ENCODE results near the gene NEDD1.

NEDD1 gene

DNA sequence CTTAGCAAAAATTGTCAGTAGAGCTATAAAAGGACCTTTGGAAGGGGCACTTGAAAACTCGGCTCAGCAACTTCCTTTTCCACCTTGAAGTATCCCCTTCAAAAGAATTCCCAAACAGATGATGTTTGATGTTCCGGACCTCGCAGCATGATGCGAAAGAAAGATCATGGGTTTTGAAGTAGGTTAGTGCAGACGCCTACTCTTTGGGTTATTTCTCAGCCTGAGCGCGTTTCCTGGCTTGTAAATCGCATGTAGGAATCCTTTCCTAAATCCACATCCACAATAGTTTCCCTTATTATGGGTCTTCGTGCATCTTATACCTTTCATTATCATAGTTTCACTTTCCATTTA is 584 bp upstream of the NEDD1 start:
- no peak for DNase-seq

DNA sequence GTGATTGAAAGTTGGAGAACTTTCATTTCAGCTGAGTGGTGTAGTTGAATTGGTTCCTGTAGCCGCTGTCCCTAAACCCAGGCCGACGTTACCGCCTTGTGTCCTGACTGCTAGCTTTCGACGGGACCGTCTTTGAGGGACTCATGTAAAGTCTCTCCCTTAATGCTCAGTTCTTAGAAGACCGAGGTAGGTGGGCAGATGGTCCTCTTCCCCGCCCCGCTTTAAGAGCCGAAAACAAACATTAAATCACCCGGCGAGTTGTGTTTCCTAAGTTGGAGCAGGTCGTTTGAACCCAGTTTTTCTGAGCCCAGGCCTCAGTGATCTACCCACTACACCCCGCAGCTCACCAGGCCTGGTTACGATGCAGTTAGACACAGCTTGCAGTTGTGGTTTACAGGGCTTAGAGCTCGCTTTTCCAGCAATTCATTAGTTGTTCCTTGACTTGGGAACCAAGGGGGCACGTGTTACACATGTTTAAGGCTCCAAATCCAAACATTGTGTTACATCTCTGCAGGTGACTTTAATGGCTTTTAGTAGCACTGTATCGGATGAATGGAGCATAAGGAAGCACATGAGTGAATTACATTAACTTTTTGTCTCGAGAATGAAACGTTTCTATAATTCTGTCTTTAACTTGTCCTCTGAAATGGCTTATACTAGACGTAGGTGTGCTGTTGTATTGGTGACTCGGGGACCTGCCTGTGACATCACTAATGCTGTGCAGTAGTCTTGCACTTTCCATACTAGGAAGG is 790 bp downstream of the NEDD1 start:
- peak; percentile 37 for DNase-seq

DNA sequence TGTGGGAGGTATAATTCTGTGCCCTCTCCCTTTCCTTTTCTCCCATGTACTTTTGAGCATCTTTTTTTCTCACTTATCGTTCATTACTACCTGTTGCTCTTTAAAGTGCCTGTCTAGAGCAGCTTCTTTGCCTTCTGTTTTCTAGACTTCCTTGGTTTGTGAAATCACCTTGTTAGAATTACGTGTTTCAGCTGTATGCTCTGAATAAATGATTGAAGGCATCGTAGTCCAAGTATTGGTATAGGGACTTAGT is 1.3 kb downstream of the NEDD1 start:
- DNase-seq: no peak

DNA sequence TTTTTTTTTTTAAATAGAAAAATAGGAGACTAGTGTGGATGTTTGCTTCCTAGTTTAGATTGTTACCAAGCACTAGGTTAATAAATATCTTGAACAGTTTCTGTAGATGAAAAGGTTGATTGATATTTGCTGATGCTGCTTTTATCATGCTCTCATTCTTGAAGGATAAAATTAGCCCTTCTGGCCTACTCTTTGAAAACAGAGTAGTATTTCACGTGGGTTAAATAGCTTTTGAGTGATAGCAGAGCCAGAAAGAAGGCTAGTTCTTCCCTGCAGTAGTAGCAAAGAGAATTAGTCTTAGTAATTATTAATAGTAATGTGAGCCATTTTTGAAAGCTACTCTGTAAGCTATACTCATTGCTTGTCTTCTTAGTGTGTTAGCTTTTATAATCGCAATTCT is 5.2 kb downstream of the NEDD1 start:
- DNase-seq: no peak

DNA sequence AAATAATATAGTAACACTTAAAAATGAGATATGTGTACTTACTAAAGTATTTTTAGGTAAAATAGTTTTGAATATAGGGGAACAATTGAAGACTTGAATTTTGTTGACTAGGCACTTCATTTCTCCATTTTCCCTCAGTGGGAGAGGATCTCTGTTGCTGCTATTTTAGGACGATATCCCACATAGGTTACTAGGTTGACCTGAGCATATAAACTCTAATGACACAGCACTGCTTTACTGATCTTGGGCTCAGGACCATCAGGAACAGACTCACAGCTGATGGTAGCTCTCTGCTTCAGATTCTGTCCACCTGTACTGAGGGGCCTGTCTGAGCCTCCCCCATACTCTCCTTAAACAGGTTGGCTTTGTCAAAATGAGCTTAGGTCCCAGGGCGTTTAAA is 5.9 kb downstream of the NEDD1 start:
- no peak for DNase-seq

DNA sequence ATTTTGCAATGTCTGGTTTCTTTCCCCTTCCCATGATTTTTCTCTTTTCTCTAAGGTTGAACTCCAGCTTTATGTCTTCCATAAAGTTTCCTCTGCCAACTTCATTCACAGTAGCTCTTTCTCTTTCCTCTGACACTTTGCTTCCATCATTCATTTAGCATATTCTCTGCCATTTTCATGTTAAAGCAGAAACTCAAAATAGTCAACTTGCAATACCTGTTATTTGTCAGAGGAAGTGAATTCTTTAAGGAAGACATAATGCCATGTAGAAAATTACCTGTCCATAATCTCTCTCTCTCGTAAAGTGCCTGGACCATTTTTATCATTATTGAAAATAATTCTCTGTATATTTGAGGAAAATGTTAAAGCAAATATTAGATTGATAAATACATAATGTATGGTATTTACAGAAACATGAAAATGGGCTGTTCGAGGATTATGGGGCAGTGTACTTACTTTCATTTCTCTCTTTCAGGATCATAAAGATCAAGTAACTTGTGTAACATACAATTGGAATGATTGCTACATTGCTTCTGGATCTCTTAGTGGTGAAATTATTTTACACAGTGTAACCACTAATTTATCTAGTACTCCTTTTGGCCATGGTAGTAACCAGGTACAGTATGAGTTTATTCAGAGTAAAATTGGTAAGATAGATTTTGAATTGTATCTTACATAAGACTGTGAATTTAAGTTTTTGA is 12.6 kb downstream of the NEDD1 start:
- DNase-seq: no peak

DNA sequence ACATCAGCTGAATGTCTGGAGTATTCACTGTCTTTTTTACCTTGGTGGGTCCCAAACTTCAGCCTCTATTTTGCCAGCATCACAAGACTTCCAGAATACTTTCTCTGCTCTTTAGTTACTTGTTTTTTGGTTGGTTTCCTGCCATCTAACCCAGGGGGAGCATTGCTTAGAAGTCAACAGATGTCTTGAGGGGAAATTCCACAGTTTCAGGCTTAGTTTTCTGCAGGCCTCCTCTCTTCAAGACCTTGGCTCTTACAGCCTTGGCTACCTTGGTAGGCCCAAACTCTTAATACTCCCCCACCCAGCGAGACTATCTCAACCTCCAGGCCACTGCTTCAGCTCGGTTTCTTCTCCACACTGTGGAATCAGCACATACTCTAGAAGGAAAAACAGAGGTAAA is 41.7 kb downstream of the NEDD1 start:
- no peak for DNase-seq

DNA sequence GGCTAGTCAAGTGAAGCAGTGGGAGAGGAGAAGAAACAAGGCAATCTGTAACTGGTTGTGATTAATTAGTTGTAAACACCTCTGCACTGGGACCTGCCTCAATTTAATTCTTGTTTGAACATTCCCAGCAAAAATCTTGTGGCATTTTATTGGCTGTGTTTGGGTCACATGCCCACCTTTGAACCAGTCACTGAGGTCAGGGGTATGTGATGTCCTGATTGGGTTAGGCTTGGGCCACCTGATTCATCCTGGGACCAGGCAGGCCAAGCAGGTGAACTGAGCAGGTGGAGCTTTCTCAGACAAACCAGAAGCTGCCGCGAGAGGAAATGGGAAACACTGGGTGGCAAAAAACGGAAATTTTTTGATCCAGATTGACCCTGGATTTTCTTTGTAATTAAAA is 72.5 kb downstream of the NEDD1 start:
- no peak for DNase-seq

DNA sequence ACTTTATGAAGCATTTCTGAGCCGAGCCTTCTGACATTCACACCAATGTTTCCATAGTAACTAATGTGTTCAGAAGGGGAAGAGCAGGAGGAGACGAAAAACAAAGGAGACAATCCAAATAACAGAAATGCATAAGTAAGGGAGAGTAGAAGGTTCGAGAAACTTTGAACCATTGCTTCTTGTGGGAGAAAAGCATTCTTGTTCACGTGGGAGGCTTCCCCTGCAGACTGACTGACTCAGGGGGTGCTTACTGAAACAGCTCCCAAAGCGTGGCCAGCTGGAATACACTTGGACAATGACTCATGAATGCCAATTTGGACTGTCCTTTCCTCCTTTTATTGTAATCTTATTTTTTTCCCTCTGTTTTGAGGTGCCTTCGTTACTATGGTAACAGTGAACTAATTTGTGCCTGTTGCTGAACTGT is 73.9 kb downstream of the NEDD1 start:
- DNase-seq: peak; percentile 82

DNA sequence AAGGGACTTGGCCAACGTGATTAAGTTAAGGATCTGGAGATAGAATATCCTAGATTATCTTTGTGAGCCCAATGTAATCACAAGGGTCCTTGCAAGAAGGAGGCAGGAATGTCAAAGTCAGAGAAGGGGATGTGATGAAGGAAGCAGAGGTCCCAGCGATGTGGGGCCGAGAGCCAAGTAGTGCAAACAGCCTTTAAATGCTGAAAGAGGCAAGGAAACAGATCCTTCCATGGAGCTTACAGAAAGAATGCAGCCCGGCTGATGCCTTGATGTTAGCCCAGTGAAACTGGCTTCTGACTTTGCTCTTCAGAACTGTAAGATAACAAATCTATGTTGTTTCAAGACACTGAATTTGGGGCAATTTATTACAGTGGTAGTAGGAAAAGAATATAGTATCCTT is 74.9 kb downstream of the NEDD1 start:
- DNase-seq: no peak

DNA sequence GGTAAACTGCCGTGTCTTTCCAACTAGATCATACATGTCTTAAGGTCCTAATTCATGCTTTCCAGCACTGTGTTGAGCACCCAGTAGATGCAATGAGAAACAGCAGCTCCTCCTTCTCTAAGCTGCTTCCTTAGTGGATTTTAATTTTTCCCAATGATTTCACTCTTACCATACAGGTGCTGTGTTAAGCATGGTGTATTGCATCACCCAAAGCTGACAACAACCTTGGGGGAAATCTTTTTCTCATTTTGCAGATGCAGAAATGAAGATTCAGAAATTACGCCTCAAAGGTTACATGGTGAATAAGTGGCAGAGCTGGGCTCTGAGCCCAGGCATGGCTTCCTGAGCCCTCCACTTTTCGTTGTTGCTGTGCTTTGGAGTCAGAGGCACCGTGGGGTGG is 75.6 kb downstream of the NEDD1 start:
- DNase-seq: no peak

DNA sequence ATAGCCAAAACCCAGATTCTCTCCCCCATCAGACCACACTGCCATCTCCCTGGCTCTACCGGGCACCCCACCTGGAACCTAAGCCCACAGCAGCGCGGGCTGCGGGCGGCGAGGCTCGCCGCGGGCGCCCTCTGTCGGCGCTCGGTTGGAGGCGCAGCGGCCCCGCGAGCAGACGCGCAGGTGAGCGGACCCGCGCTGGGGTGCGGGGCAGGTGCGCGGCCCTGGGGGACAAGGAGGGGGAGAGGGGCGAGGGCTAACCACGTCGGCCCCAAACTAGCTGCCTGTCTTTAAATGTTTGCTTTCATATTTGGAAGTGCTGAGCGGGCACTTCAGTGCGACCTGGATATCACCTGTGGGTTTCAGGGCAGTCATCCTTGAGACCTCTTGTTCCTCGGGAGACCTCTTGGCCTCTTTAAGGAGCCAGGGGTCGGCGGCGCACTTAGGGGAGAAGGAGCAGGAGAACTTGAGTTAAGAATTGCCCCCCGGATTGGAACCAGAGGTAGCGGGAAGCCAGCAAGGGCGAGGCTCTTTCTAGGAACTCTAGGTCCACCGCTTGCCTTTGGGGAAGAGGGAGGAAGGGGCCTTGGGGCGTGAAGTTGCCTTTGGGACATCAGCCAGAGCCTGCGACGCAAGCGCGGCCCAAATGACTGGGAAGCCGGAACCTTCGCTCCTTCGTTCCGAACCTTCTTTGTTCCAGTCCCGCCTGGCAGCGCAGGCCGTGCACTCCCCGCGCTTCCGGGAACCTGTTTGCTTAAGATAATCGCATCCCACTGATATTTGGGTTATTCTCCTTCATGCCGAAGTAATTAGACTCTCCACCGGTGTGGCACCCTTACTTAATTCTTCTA is 78.7 kb downstream of the NEDD1 start:
- peak; percentile 12 for DNase-seq

DNA sequence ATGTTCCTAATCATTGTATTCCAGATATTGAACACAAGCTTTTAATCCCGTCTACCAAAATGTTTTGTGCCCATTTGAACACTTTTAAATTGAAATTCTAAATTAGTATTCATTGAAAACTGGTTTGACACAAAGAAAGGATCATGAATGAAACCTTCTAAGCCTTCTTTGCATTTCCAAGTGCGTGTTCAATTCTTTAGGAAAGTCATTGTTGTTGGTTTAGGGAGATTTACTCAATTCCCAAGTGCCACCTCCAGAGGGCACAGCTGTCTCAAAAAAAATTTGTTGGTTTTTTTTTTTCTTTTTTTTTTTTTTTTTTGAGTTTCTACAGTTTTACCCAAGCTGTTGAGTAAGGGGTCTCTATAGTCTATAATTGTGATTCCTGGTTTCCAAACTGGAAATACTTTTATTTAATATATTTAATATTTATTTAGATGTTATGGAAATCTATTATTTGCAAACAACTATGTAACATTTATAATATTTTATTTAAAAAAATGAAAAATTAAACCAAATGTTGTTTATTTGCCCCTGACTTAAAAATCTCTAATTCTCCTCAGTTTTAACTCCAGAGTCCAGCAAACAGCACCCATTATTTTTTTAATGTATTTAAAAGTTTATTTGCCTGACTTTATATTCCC is 79.9 kb downstream of the NEDD1 start:
- peak; percentile 30 for DNase-seq

DNA sequence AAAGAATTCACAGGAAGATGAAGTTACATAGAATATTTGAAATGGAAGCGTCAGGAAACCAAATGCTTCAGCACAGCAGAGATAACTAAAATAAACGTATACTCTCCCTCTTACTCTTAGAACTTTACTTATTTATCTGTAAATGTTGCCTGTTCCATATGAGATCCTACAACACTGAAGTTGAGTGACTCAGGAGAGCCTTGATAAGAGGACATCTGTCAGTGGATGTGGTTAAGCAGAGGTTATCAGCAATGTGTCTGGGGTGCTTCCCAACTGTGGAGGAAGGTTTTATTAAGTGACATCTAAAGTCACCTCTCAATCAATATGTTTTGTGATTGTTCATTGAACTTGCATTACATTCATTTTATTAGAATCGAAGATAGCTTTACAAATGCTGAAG is 81.9 kb downstream of the NEDD1 start:
- DNase-seq: no peak

DNA sequence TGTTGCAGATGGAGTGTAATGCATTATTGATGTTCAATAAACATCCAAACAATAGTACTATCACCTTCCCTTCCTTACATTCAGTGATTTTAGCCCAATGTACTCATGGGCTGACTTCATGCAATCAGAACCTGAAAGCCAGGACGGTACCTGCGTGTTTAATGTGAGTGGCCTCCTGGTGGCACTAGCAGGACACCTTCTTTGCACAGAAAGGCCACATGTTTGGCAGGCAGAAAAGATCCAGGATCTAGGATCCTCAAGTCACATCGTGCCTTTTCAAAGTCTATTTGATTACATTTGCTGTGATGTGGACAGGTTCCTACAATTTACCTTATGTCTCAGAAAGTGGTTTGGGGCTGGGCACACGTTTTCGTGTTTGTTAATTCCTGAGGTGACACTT is 82.9 kb downstream of the NEDD1 start:
- DNase-seq: no peak

DNA sequence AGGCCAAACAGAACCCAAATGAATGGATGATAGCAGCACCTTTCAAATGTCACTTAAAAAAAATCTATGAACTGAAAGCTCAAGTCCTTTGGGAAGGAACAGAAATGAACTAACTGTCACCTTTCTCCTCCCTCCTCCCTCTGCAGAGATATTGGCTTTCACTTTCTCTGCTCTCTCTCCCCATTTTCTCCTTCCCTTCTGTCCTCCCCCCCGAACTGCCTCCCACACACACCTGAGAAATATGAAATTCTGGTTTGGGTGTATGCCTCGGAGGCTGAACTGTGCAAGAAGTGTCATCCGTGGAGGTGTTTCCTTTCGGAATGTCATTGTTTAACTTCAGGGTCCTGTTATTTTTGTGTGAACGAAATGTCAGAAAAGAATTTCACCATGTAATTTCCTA is 87.8 kb downstream of the NEDD1 start:
- DNase-seq: no peak

DNA sequence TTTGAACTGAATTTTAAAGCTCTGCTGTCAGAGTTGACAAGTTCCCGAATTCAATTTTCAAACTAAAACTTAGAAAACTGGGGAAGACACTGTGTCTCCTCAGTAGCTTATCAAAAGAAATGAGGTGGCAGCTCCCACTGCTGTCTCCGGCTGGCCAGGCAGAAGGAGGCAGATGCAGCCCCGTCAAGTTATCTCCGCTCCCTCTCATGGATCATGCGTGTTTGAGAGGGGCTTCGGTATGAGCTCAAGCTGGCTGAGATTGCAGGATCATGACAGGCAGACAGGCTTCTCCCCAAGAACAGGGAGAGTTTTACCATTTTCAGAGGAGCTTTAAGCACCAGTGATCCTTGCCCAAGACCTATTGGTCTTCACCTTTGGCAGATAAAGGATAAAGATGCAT is 88.8 kb downstream of the NEDD1 start:
- DNase-seq: no peak

DNA sequence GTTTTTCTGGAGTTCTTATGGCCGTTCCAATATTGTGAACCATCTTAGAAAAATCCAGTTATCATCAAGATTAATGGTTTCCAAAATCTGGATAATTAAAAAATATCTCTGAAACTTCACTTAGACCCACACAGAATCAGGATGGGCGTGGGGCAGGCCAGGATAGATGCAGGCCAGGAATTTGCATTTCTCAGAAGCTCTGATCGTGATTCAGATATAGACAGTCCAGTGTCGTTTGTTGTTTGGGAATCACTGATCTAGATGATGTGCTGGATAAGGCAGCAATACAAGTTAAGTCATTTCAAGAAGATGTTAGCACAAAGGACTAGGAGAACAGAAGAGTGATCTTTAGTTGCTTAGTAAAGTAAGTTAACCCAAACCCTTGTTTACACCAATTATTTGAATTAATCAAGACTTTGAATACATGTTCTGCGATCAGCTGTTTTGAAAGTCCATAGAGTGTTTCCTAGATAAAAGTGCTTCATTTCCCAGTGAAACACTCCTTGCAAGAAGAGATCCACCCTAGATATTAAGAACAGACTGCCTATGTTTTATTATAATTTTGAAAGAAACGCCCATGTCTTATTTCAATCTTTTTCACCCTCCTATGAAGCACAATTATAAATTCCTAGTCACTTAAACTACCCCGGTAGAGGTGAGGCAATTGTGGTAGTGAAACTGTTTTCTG is 90.9 kb downstream of the NEDD1 start:
- no peak for DNase-seq

DNA sequence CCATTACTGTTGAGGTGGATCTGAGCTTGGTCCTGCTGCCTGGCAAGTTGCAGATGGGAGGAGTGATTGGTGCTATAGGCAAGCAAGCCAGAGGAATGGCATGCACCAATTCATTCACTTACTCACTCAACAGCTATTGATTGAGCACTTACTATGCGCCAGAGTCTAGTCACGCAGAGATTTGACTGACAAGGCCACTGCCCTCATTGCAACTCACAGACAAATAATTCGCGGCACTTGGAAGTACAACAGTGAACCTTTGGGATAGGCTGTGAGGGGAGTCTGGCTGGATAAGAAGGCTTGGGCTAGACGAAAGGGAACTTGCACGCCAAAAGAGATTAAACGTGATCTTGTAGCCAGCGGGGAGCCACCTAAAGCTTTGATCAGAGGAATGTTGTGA is 96.2 kb downstream of the NEDD1 start:
- DNase-seq: no peak
